Fibroblast of villous mesenchyme (primary cell): ENCODE data around the gene CELA2B. TPM values are rescaled to one million over a fixed set of nuclear protein-coding genes. Genes with fewer than 3 reads are reported as not detected.
"Not testable (repeated sequence)": the region's sequence is repeated elsewhere in the genome, so short reads cannot be mapped to it uniquely, and the experiment has no call there.

Experiments used
- DNase-seq: peaks from one replicate; pipeline ENCODE4 v3.0.0-alpha.2; 2010; ENCODE audit warnings: low read depth
- H3K4me3 ChIP-seq: 2 replicates; pipeline ENCODE4 v1.5.1; 2011; ENCODE audit warnings: low read depth, mild to moderate bottlenecking, low read length
- CTCF ChIP-seq: IDR thresholded peaks from 2 replicates; pipeline ENCODE4 v1.5.1; 2012; ENCODE audit warnings: low read depth, mild to moderate bottlenecking, low read length; ENCODE audit not compliant: insufficient read depth
- total RNA-seq: library from RNA; depleted of rRNA; stranded (reverse); fragments of >200 nt; gene quantifications from 2 replicates; pipeline ENCODE4 v1.2.3, GENCODE V29; 2012

CELA2B gene
- total RNA-seq, 1 donor = not detected

GRCh38 chr1:15468145-15468544, 7.8 kb upstream of the CELA2B start:
- DNase-seq = no peak
- H3K4me3 ChIP-seq = no peak overlapping the region
- TF ChIP-seq CTCF = no peak

- no peak for TF ChIP-seq CTCF
- H3K4me3 ChIP-seq = no peak overlapping the region
- DNase-seq = no peak
These were observed 6.5 kb upstream of the CELA2B start for GRCh38 chr1:15469361-15469760.

GRCh38 chr1:15469821-15470448, 6.0 kb upstream of the CELA2B start:
- H3K4me3 ChIP-seq, DNase-seq: not testable (repeated sequence)

GRCh38 chr1:15471067-15471466, 4.8 kb upstream of the CELA2B start:
- not testable (repeated sequence) for DNase-seq

GRCh38 chr1:15471723-15472122, 4.2 kb upstream of the CELA2B start:
- DNase-seq, H3K4me3 ChIP-seq: not testable (repeated sequence)

More at GRCh38 chr1:15471067-15471466, 4.8 kb upstream of the CELA2B start:
- not testable (repeated sequence) for H3K4me3 ChIP-seq

GRCh38 chr1:15472587-15472986, 3.3 kb upstream of the CELA2B start:
- DNase-seq = no peak
- TF ChIP-seq CTCF = no peak
- H3K4me3 ChIP-seq = no peak overlapping the region

GRCh38 chr1:15476927-15477326, 1.0 kb downstream of the CELA2B start:
- no peak for TF ChIP-seq CTCF
- no peak overlapping the region for H3K4me3 ChIP-seq
- DNase-seq = no peak

- TF ChIP-seq CTCF = no peak
- no peak for DNase-seq
These were observed 1.8 kb downstream of the CELA2B start for GRCh38 chr1:15477646-15478212.

More at GRCh38 chr1:15477646-15478212, 1.8 kb downstream of the CELA2B start:
- H3K4me3 ChIP-seq = no peak overlapping the region
